ENCODE results near the gene CRABP2. TPM values are rescaled to one million over a fixed set of nuclear protein-coding genes. Genes with fewer than 3 reads are reported as not detected.

CRABP2 gene
- total RNA-seq, 1 experiment from 2014 or later: 1.9 TPM

- DNase-seq (ENCODE audit: unreplicated experiment): no peak
- Mint-ChIP-seq H3K9me3 (ENCODE audit: unreplicated experiment) (no peaks in the 10 kb centered on the region), H3K4me1 (ENCODE audit: insufficient read depth, unreplicated experiment) (peaks cover 41% of the 10 kb centered on the region), H3K4me3 (ENCODE audit: unreplicated experiment) (no peak overlapping the region), H3K36me3 (ENCODE audit: insufficient read depth, unreplicated experiment) (no peaks in the 10 kb centered on the region), H3K27me3 (ENCODE audit: insufficient read depth, unreplicated experiment) (no peaks in the 10 kb centered on the region), H3K27ac (ENCODE audit: low read depth, unreplicated experiment) (no peak overlapping the region)
- TF ChIP-seq CTCF (IDR thresholded peaks at IDR 0.05; ENCODE audit: unreplicated experiment): no peak
- BruUV-seq (replicated peaks): no TSS peak
- intact Hi-C loops (cut with micrococcal nuclease): no loop called here
- POLR2A ChIA-PET: interaction anchor here (0.6 to 9.9 kb wide), 3 partner anchors 12 to 451 kb away, joined by 3 to 63 read pairs (median 4); no protein-coding TSS in a partner anchor
- CTCF ChIA-PET: interaction anchor here (0.6 to 47.2 kb wide), 11 partner anchors 5 to 187 kb away, joined by 3 to 2415 read pairs (median 5); partner anchors contain the start of genes CRABP2, GPATCH4, ISG20L2 and METTL25B
These were observed 2.2 kb upstream of the CRABP2 start for GRCh38 chr1:156707417-156708217.

- Mint-ChIP-seq H3K4me3 (ENCODE audit: unreplicated experiment) (no peak overlapping the region), H3K9me3 (ENCODE audit: unreplicated experiment) (no peaks in the 10 kb centered on the region), H3K27me3 (ENCODE audit: insufficient read depth, unreplicated experiment) (no peaks in the 10 kb centered on the region), H3K36me3 (ENCODE audit: insufficient read depth, unreplicated experiment) (no peaks in the 10 kb centered on the region), H3K27ac (ENCODE audit: low read depth, unreplicated experiment) (no peak overlapping the region), H3K4me1 (ENCODE audit: insufficient read depth, unreplicated experiment) (peaks cover 33% of the 10 kb centered on the region)
- DNase-seq (ENCODE audit: unreplicated experiment): no peak
- BruUV-seq (replicated peaks): no TSS peak
- POLR2A ChIA-PET: interaction anchor here (0.6 to 9.9 kb wide), 5 partner anchors 13 to 452 kb away, joined by 3 to 63 read pairs (median 4); no protein-coding TSS in a partner anchor
- intact Hi-C loops (cut with micrococcal nuclease): loop anchor here (1.0 kb wide), 1 partner anchor 47 kb away; no protein-coding TSS in a partner anchor
- no peak for TF ChIP-seq CTCF (IDR thresholded peaks at IDR 0.05; ENCODE audit: unreplicated experiment)
- CTCF ChIA-PET: interaction anchor here (0.6 to 47.2 kb wide), 16 partner anchors 6 to 476 kb away, joined by 3 to 2415 read pairs (median 4); partner anchors contain the start of genes CRABP2, ISG20L2, LRRC71 and METTL25B
These were observed 1.5 kb upstream of the CRABP2 start for GRCh38 chr1:156706657-156707416.

DNA sequence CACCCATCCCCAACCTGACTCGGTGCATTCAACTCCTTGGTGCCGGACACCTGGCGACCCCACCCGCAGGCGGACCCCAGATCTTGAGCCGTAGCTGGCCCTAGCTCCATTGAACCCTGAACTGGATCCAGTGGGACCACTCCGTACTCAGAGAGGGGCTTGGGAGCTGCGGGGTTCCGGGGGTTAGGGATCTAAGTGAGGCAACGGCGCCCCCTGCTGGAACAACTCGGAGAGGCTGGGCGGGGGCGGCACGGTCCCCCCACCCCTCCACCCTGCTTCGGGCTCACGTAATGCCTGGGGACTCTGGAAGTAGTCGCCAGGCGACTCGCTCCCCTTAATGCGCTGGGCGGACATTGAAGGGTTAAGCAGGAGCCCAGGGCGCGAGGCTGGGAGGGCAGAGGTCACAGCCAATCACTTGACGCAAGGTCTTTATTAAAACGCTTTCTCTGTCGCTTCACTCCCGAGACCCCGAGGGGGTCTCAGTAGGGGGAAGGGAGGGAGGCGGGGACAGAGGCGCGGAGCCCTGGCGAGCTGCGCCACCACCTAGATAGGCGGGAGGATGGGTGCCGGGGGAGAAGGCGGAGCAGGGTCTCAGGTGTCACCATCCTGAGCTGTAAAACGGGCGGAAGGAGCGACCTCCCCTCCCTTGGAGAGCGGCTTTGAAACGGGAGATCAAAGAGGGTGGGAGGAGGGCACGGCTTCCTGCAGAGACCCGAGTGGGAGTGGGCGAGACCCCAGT is 704 bp upstream of the CRABP2 start:
- H3K27ac Mint-ChIP-seq (ENCODE audit: low read depth, unreplicated experiment): no peak overlapping the region
- POLR2A ChIA-PET: interaction anchor here (0.7 to 9.9 kb wide), 4 partner anchors 17 to 207 kb away, joined by 3 to 63 read pairs (median 4); no protein-coding TSS in a partner anchor

More for the DNA sequence above, 704 bp upstream of the CRABP2 start:
- Mint-ChIP-seq H3K4me1 (ENCODE audit: insufficient read depth, unreplicated experiment) (peaks cover 38% of the 10 kb centered on the region), H3K9me3 (ENCODE audit: unreplicated experiment) (no peaks in the 10 kb centered on the region), H3K27me3 (ENCODE audit: insufficient read depth, unreplicated experiment) (no peaks in the 10 kb centered on the region), H3K4me3 (ENCODE audit: unreplicated experiment) (peak overlapping the region; percentile 30), H3K36me3 (ENCODE audit: insufficient read depth, unreplicated experiment) (no peaks in the 10 kb centered on the region)
- peak; percentile 99 for TF ChIP-seq CTCF (IDR thresholded peaks at IDR 0.05; ENCODE audit: unreplicated experiment)
- peak; percentile 57 for DNase-seq (ENCODE audit: unreplicated experiment)
- CTCF ChIA-PET: interaction anchor here (0.6 to 47.2 kb wide), 21 partner anchors 7 to 1455 kb away, joined by 3 to 2415 read pairs (median 3); partner anchors contain the start of genes CRABP2, ISG20L2, LRRC71 and METTL25B
- intact Hi-C loops (cut with micrococcal nuclease): loop anchor here (1.0 kb wide), 2 partner anchors 17 to 46 kb away; no protein-coding TSS in a partner anchor
- BruUV-seq (replicated peaks): no TSS peak
